ENCODE results near the gene PRKACG.
"Not testable (repeated sequence)": the region's sequence is repeated elsewhere in the genome, so short reads cannot be mapped to it uniquely, and the experiment has no call there.

PRKACG gene

DNA sequence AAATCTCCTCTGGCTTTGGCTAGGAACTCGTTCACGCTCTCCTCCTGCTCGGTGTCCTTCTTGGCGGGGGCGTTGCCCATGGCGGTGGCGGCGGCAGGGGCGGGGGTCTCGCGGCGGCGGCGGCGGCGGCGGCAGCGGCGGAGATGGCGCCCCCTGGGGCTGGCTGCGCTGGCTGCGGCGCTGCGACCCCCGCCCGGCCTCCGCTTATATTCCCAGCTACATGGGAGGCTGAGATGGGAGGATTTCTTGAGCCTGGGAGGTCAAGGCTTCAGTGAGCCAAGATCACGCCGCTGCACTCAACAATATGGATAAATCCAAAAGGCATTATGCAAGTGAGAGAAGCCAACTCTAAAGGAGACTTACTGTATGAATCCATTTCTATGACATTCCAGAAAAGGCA, at the start of gene PRKACG:
Gene PRKACG (minus strand): TSS at position 101 of the 400 bp plus-strand sequence. CDS start 21 bp downstream, at position 80.
- DNase-seq, result no peak

DNA sequence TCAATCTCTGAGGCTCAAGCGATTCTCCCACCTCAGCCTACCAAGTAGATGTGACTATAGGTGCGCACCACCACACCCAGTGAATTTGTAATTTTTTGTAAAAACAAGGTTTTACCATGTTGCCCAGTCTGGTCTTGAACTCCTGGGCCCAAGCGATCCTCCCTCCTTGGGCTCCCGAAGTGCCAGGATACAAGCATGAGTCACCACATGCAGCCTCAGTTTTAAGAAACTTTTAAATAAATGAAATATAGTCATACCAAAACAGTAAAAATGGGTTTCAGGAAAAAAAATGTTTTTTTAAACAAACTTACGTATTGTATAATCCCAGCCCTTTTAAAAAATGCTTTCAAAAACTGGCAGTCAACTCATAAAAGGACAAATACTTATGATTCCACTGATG, 48.3 kb upstream of the PRKACG start:
- no peak for DNase-seq

DNA sequence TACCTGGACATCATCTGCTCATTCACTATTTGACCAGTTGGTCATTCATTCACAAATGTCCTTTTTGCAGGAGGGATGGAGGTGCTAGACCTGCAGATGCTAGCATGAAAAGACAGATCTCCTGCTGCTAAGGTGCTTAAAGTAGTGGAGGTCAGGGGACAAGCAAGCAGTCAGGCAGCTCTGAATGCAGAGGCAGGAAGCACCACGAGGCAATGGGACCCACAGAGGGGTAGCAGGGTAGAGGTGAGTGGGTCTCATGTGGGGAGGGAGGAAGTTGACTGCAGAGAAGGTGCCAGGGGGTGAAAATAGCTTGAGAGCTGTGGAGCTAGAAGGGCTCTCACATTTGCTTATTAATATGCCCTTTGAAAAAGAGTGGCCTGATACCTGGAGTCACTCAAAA, 46.9 kb upstream of the PRKACG start:
- no peak for DNase-seq

DNA sequence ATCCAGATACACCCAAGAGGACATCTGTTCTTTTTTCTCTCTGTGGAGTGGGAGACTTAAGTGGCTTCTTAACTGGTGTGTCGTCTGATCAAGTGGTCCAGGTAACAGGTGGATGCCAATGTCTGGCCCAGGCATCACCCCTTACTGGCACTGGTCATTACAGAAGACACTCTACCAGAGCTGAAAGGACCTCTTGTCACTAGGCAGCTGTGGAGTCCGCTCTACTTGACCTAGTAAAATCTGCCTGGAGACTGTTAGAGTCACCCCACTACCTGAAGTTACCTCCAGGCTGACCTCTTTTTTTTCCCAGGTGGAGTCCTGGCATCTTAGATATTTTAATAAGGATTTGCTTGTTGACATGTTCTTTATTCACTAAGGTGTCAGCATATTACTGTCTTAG, 44.2 kb upstream of the PRKACG start:
- DNase-seq, result no peak

DNA sequence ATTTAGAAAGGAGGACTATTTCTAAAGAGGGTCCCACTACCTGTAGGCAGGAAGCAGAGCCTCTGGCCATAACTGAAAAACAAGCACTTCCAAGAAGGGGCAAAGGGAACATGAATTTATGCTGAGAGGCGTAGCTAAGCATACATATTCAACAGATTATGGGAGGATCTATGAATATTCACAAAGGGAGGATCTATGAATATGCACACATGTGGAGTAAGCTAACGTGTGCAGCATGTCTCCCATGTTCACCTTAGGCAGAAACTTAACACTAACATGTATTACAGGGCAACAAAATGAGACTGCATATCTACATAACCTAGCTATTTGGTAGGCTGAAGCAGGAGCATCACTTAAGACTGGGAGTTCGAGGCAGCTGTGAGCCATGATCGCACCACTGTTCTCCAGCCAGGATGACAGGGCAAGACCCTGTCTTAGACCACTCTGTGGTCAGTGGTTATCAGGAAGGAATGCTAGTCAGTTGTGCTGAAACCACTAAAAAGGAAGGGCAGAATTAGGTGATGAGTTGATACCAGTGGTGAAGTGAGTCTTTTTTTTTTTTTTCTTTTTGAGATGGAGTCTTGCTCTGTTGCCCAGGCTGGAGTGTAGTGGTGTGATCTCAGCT, 42.4 kb upstream of the PRKACG start:
- peak; percentile 74 for DNase-seq

DNA sequence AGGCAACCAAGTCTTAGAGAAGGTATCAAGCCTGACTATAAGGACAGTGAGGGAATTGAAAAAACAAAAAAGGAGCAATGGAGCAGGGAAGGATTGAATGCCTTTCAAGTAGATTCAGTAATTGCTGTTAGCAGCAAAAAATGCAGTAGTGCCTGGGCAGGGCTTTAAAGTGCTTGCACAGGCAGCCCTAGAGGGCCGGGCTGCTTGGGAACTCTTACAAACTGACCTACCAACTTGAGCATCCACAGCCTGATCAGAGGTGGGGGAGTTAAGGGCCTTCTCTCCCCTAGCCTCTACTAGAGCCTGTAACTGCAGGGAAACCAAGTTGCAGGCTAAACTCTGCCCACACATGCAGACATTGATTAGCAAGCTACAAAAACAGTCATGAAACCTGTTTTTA, 41.1 kb upstream of the PRKACG start:
- no peak for DNase-seq

DNA sequence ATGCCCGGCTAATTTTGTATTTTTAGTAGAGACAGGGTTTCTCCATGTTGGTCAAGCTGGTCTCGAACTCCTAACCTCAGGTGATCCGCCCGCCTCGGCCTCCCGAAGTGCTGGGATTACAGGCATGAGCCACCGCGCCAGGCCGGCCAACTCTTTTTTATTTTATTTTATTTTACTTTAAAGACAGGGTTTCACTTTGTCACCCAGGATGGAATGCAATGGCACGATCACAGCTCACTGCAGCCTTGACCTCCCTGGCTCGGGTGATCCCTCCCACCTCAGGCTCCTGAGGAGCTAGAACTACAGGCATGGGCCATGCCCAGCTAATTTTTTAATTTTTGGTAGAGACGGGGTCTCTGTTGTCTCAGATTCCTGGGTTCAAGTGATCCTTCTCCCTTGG, 37.0 kb upstream of the PRKACG start:
- DNase-seq, result not testable (repeated sequence)

DNA sequence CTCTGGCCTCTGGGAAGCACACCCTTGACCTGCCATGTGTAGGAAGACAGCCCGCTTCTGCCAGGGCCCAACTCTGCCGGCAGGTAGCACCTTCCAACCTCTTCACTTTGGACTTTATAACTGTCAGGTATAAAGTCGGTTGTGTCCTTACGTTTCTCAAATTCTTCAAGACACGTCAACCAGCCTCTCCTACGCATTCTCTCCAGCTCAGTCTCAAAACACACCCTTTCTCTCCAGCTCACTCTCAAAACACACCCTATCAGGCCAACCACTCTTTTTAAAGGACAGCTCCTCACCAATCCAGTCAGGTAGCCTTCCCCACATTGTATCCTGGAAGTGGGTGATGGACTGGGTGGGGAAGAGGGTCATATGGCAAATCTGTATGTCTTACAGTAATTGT, 35.2 kb upstream of the PRKACG start:
- DNase-seq, result no peak

DNA sequence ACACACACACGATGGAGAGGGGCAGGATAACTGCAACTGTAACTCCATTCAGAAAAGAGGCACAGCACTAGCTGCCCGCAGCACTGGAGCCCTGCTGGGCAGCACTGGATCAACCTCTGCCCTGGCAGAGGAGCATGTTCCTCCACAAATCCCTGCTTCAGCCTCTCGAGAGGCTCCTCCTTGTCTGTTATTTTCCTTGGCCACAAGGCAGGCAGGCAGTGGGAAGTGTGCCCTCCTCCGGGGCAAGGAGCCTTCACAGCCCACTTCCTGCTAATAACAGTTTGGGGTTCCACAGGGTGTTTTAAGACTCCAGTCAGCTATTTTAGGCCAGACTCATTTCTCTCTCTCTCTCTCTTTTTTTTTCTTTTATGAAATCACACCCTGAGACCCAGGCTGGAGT, 33.5 kb upstream of the PRKACG start:
- peak; percentile 40 for DNase-seq

DNA sequence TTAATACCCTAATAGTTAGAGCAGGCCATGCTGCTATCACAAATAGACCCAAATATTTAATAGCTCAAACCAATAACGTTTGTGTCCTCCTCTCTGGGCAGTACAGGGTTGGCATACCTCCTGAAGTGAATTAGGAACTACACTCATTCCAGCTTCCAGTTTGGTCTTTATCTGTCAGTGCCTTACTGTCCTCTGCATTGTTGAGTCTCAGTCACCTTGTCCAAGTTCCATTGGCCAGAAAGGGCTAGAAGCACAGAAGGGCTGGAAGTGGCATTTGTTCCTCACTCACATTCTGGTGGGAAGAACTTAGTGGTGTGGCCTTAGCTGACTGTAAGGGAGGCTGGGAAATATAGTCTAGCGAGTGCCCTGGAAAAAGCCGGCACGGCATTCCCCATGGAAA, 32.8 kb upstream of the PRKACG start:
- DNase-seq, result no peak

DNA sequence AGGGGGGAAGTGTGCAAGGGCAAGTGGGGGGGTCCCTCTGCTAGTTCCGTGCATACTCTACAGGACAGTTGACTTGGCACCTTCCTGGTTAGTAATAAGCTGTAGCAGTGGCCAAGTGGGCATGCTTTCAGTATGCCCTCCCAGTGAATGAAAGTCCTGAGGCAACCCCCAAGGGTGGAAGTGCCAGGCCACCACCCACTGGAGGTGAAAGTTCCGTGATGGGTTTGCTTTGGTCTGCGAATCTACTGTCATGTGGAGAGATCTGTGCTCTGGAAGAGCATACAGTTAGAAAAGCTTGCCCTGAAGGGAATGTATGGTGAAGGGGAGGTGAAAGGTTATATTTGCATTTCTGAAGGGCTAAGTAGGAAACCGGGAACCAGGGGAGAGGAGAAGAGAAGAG, 31.9 kb upstream of the PRKACG start:
- no peak for DNase-seq

DNA sequence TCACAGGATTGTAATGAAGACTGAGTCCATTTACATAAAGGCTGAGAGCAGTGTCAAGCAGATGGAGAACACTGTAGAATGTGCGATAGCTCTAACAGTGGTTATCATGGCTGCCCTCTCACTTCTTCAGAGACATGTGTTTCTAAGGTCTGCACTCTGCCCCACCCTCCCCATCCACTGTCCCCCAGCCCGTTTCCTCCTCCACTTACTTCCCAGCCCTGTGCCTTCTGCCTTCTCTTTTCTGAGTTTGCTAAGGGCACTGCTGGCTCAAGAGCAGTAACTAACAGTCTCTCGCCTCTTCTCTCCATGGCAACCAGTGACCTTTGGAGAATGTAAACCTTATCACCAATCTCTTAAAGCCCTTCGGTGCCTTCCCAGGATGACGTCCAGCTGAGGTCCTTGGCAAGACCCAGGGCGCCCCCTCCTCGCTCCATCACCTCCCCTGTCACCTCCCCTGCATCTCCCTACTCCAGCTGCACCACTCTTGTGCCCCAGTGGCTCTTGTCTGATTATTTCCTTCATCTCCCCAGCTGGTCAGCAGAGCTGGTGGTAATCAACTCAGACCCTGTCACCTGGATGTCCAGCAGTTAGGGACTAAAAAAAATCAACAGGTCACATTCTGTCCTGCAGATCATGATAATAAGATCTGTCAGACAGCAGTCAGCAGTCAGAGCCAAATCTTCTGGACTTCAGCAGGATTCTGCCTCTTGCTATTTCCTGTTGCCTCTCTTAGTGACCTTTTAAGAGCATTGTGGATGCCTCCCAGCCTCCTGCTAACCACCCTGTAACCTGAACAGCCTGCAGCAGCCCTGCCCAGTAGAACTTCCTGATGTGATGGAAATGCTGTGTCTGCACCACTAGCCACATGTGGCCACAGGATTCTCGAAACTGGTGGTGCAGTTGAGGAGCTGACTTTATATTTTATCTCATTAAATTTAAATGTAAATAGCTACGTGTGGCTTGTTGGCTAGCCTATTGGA, 30.6 kb upstream of the PRKACG start:
- no peak for DNase-seq

DNA sequence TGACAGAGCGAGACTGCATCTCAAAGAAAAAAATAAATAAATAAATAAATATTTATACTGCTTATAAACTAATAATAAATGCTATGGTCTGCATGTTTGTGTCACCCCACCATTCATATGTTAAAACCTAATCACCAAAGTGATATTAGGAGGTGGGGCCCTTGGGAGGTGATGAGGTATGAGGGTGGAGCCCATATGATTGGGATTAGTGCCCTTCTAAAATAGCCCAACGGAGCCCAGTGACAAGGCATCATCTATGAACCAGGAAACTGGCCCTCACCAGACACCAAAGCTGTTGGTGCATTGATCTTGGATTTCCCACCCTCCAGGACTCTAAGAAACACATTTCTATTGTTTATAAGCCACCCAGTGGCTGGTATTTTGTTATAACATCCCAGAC, 26.7 kb upstream of the PRKACG start:
- no peak for DNase-seq

DNA sequence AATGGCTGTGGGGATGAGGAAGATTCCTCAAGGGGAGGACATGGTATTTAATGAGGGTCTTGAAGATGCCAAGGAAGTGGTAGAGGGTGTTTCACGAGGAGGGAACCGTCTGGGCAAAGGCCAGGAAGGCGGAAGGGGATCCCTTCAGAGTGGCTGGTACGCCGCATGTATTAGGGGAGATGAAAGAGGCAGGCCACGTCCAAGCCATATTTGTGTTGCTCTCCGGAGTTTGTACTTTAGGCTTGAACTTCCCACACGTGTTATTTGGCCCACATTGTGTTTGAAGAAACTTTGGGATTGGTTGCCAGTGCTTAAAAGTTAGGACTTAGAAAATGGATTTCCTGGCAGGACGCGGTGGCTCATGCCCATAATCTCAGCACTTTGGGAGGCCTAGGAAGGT, 22.9 kb upstream of the PRKACG start:
- no peak for DNase-seq

DNA sequence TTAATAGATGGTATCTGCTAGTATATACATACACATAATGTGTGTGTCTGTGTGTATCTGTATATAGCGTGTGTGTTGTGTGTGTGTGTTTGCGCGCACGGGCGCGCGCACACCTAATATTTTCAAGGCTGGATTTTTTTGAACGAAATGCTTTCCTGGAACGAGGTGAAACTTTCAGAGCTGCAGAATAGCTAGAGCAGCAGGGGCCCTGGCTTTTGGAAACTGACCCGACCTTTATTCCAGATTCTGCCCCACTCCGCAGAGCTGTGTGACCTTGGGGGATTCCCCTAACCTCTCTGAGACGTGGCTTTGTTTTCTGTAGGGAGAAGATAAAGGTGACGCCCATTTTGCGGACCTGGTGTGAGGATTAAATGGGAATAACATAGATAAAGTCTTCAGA, 22.4 kb upstream of the PRKACG start:
- DNase-seq, result peak; percentile 75

DNA sequence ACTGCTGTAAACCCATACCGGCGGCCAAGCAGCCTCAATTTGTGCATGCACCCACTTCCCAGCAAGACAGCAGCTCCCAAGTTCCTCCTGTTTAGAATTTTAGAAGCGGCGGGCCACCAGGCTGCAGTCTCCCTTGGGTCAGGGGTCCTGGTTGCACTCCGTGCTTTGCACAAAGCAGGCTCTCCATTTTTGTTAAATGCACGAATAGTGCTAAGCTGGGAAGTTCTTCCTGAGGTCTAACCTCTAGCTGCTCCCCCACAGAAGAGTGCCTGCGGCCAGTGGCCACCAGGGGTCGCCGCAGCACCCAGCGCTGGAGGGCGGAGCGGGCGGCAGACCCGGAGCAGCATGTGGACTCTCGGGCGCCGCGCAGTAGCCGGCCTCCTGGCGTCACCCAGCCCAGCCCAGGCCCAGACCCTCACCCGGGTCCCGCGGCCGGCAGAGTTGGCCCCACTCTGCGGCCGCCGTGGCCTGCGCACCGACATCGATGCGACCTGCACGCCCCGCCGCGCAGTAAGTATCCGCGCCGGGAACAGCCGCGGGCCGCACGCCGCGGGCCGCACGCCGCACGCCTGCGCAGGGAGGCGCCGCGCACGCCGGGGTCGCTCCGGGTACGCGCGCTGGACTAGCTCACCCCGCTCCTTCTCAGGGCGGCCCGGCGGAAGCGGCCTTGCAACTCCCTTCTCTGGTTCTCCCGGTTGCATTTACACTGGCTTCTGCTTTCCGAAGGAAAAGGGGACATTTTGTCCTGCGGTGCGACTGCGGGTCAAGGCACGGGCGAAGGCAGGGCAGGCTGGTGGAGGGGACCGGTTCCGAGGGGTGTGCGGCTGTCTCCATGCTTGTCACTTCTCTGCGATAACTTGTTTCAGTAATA, 21.8 kb upstream of the PRKACG start, which contains the start of gene FXN:
Gene FXN (plus strand): TSS at position 315 of the 871 bp plus-strand sequence. CDS start 31 bp downstream, at position 346.
- peak; percentile 90 for DNase-seq

DNA sequence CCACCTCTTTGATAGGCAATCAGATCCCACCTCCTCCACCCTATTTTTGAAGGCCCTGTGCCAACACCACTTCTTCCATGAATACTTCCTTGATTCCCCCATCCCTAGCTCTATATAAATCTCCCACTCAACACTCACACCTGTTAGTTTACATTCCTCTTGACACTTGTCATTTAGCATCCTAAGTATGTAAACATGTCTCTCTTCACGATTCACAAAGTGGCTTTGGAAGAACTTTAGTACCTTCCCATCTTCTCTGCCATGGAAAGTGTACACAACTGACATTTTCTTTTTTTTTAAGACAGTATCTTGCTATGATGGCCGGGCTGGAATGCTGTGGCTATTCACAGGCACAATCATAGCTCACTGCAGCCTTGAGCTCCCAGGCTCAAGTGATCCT, 20.2 kb upstream of the PRKACG start:
- DNase-seq, result no peak

DNA sequence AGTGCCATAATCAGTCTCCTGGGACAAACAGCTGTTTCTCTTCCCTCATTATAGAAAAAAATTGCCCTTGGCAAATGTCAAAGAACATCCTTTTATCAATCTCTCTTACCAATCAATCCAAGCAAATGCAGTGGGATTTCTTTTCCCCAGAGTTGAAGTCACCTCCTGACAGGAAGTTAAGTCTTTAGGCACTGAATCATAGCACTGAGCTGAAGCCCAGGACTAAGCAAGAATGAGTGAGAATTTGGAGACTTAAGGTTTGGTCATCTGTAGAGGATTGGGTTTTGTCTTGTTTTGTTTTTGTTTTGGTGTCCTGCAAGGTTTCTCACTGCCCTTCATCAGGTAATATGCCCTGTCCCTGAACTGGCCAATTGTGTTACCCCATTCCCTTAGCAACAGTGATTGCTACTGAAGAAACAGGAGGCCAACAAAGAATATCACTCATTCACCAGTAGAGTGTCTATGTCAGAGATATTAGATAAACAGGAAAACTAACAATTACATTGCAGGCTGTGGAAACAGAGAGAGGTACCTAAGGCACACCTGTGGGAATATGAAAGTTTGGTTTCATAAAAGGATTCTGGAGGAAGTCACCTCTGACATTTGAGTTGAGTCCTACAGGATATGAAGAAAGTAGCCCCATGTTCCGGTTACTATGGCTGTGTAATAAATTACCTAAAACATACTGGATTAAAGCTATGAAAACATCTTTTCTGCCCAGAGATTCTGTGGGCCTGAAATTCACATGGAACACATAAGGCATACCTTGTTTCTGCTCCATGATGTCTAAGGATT, 17.1 kb upstream of the PRKACG start:
- DNase-seq, result no peak

DNA sequence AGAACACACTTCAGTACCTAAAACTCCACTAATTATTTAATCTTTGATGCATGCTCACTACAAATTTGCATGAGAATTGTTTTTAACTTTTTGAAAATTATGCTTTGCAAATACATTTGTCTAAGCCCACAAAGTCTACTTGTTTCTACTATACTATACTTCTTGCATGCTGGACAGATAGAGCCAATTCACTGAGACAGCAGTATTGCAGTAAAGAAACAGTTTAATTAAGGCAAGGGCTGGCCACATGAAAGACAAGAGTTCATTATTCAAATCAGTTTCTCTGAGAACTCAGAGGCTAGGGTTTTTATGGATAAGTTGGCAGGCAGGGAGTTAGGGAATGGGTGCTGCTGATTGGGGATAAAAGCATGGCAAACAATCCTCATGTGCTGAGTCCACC, 15.6 kb upstream of the PRKACG start:
- no peak for DNase-seq

DNA sequence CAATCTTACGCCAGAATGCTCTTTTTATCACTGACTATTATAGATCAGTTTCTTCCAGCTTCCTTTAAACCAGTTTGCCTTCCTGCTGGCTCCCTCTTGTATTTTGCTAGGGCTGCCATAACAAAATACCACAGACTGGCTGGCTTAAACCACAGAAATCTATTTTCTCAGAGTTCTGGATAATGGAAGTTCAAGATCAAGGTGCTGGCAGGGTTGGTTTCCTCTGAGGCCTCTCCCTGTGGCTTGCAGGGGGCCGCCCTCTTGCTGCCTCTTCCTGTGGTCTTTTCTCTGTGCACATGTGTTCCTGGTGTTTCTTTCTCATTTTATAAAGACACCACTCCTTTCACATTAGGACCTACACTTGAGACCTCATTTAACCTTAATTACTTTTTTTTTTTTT, 14.8 kb upstream of the PRKACG start:
- peak; percentile 93 for DNase-seq

DNA sequence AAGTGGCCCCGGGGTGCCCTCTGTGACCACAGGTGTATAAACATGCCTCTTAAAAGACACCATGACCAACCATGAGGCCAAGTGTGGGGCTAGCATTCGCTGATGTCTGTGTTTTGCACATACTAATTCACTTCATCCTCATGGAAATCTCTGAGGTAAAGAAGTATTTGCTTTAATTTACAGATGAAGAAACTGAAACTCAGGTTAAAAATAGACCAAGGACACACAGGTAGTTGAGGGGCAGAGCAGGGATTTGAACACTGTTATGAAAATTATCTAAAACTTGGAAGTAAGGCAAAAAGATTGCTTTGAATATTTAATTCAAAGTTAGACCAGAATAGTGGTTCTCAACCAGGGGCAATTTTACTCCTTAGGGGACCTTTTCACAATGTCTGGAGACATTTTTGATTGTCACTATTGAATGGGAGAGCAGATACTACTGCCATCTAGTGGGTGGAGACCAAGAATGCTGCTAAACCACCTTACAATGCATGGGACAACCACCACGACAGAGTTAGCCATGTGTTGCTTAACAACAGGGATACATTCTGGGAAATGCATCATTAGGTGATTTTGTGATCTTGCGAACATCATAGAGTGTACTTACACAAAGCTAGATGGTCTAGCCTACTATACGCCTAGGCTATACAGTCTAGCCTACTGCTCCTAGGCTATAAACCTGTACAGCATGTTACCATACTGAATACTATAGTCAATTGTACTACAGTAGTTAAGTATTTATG, 13.6 kb upstream of the PRKACG start:
- DNase-seq, result peak; percentile 93

DNA sequence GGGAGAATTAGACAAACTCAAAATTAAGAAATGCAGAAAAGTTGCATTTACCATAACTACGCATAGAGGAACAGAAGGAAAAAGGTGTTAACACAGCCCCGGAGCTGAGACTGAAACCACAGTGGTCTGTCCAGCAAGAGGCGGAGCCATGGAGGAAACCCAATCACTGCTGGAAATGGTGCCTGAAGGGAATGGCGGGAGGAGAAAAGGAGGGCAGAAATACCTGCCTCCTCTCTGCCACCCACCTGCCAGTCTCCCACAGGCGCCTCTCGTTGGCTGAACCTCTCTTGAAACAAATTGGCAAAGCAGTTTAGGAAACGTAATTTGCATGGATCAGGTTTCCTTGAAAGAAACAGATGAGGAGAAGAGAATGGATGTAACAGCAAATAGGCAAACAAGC, 9.7 kb upstream of the PRKACG start:
- DNase-seq, result no peak

Data from hematopoietic multipotent progenitor cell treated with erythropoietin and hydrocortisone succinate and interleukin-3 and kit ligand, for 4 days (in vitro differentiated cells).